Ovary (tissue), 9 donors: ENCODE results near the gene ASAP2. TPM values are rescaled to one million over a fixed set of nuclear protein-coding genes. Genes with fewer than 3 reads are reported as not detected.

Source experiments
- DNase-seq, 5 donors: peaks; one replicate each; pipeline ENCODE4 v3.0.0-alpha.2; 2019 to 2020
- H3K27ac ChIP-seq, 2 donors: fragments of 200-600 bp; one replicate each; pipeline versions ENCODE4 v1.5.1 to v1.8.0; 2019 to 2022
- H3K27me3 ChIP-seq: fragments of 200-600 bp; one replicate; pipeline ENCODE4 v1.8.0; 2022
- H3K36me3 ChIP-seq: fragments of 200-600 bp; sonication (generic); one replicate; pipeline ENCODE4 v1.5.1; 2019
- H3K4me1 ChIP-seq: one replicate; pipeline ENCODE4 v1.8.1; 2013; ENCODE audit warnings: mild to moderate bottlenecking, moderate library complexity; ENCODE audit not compliant: insufficient read depth
- H3K4me3 ChIP-seq: fragments of 200-600 bp; sonication (generic); one replicate; pipeline ENCODE4 v1.5.1; 2017
- H3K9me3 ChIP-seq, 2 donors: fragments of 200-600 bp in 1 of 2; sonication (generic) in 1 of 2; one replicate each; pipeline versions ENCODE4 v1.5.1 to v1.8.1; 2013 to 2019; ENCODE audit warnings: mild to moderate bottlenecking in 1 of 2, moderate library complexity in 1 of 2
- EP300 ChIP-seq: sonication (generic); formaldehyde crosslinking; IDR thresholded peaks from one replicate; pipeline ENCODE4 v1.6.1; 2017; ENCODE audit warnings: antibody characterized with exemption
- POLR2A ChIP-seq: fragments of 450-650 bp; IDR thresholded peaks from one replicate; pipeline ENCODE4 v1.6.1; 2017; ENCODE audit warnings: antibody characterized with exemption, mild to moderate bottlenecking, moderate library complexity
- WGBS, 3 donors: extraction: QIAGEN DNeasy Blood & Tissue Kit in 1 of 3; methylation state at CpG; one replicate each; pipeline versions ENCODE4 v1.1.5 to v1.1.7; 2013 to 2017; 5-methylcytosine and 5-hydroxymethylcytosine counted together
- intact Hi-C, 4 donors: fragments of 100-400 bp; cut with DNase I; formaldehyde crosslinking; loops; one replicate each; pipeline versions ENCODE4 v1.11.0 to v1.15.1; 2022 to 2023
- polyA plus RNA-seq, 2 donors: library from polyadenylated mRNA; stranded (reverse); fragments of 200-250 nt in 1 of 2; fragments of 350-450 nt in 1 of 2; fragmentation: Illumina TruSeq in 1 of 2; extraction: RNeasy Lipid Tissue Mini Kit (QIAGEN cat#74804) in 1 of 2; gene quantifications; one replicate each; pipeline ENCODE4 v1.2.3, GENCODE V29; 2013 to 2014
- total RNA-seq, 7 donors: library from RNA; depleted of rRNA in 2 of 7; stranded (reverse); fragments of >200 nt in 2 of 7; fragmentation: NEBNext Ultra II Directional in 3 of 7; extraction: Animal tissue kit (Norgen Biotek cat#: 25700) in 3 of 7; gene quantifications; one replicate each; pipeline versions ENCODE4 v1.1.0 to v1.2.4, GENCODE V29; 2016 to 2023
- TF ChIP-seq, protein P1 (sequence below), 3 donors: fragments of 450-650 bp in 2 of 3; fragments of 200-600 bp in 1 of 3; IDR thresholded peaks; one replicate each; pipeline versions ENCODE4 v1.5.1 to v1.8.0; 2016 to 2022; ENCODE audit warnings: antibody characterized with exemption in 3 of 3, mild to moderate bottlenecking in 1 of 3
- donor health status: DM: no; HTN: no; CAD: no; lungs with moderate emphysema.
- donor health status: DM: no; HTN: no; CAD: no.
- donor health status: Bipolar disorder and iron deficiency.
- donor health status: DM: yes; HTN: yes; CAD: no.
- donor health status: DM: no; HTN: no; CAD: no.
- donor health status: DM: yes; HTN: yes; CAD: no.

ASAP2 gene
- total and polyA plus RNA-seq, 9 donors = 10.3 to 22.7 (median 15.5) TPM

DNA sequence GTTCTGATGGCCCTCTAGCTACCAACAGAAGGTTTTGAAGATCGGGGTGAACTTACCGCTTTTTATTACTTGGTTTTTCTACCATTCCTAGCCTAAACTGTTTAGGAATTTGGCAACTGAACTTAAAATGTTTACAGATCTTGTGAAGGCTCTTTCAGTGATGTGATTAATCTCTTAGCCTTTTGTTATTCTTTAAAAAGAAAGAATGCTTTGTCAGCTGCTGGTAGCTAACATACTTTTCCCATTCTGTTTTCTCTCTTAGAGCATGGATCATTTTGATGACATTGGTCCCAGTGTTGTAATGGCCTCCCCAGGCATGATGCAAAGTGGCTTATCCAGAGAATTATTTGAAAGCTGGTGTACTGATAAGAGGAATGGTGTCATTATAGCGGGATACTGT is 234.9 kb downstream of the ASAP2 start:
- TF ChIP-seq, protein P1, sequence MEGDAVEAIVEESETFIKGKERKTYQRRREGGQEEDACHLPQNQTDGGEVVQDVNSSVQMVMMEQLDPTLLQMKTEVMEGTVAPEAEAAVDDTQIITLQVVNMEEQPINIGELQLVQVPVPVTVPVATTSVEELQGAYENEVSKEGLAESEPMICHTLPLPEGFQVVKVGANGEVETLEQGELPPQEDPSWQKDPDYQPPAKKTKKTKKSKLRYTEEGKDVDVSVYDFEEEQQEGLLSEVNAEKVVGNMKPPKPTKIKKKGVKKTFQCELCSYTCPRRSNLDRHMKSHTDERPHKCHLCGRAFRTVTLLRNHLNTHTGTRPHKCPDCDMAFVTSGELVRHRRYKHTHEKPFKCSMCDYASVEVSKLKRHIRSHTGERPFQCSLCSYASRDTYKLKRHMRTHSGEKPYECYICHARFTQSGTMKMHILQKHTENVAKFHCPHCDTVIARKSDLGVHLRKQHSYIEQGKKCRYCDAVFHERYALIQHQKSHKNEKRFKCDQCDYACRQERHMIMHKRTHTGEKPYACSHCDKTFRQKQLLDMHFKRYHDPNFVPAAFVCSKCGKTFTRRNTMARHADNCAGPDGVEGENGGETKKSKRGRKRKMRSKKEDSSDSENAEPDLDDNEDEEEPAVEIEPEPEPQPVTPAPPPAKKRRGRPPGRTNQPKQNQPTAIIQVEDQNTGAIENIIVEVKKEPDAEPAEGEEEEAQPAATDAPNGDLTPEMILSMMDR (IDR thresholded peaks at IDR 0.05) = no peak
- TF ChIP-seq POLR2A (no peak), EP300 (no peak)
- 9 to 44% (median 14%) methylated on average over 3 of the region's 3 CpGs for WGBS, 3 donors
- Histone ChIP-seq H3K36me3 (no peaks in the 10 kb centered on the region), H3K4me1 (no peaks in the 10 kb centered on the region), H3K27me3 (no peaks in the 10 kb centered on the region), H3K27ac (no peak overlapping the region), H3K9me3 (no peaks in the 10 kb centered on the region), H3K4me3 (no peak overlapping the region)
- intact Hi-C loops = no loop called here
- DNase-seq = no peak

DNA sequence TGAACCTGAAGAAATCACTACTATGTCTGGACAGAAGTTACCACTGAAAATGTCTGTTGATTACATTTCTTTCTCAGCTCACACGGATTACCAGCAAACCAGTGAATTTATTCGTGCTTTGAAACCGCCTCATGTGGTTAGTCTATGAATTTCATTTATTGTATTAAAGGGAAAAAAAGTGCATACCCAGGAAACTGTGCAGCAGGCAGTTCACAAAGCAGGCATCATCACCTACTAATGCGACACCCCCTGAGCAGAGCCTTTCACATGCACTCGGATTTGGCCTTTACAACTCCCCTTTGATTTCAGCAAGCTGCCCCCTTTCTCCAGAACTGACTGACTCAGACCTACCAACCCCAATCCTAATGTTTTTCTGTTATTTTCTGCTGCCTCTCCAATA is 236.9 kb downstream of the ASAP2 start:
- H3K27me3 ChIP-seq = no peaks in the 10 kb centered on the region
- no peaks in the 10 kb centered on the region for H3K4me1 ChIP-seq
- no peak overlapping the region for H3K27ac ChIP-seq
- 87 to 91% (median 89%) methylated on average over 5 of the region's 5 CpGs for WGBS, 3 donors
- no peak for DNase-seq
- TF ChIP-seq POLR2A (no peak), EP300 (no peak)
- TF ChIP-seq, protein P1 (IDR thresholded peaks at IDR 0.05) = no peak
- H3K4me3 ChIP-seq = no peak overlapping the region
- H3K36me3 ChIP-seq = no peaks in the 10 kb centered on the region
- H3K9me3 ChIP-seq = no peaks in the 10 kb centered on the region
- intact Hi-C loops = no loop called here

DNA sequence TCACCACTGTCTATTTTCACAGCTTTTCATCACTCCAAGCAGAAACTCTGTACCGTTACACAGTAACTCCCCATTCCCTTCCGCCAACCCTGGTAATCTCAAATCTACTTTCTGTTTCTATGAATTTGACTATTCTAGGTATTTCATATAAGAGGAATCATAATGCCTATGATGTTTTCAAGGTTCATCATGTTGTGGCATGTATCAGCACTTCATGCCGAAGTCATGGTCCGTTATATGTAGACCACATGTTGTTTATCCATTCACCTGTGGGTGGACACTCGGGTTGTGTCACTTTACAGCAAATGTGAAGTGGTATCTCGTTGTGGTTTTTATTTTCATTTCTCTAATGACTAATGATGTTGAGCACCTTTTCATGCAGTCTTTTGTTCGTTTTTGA is 238.5 kb downstream of the ASAP2 start:
- intact Hi-C loops = no loop called here
- H3K9me3 ChIP-seq = no peaks in the 10 kb centered on the region
- H3K27me3 ChIP-seq = no peaks in the 10 kb centered on the region
- 78 to 92% (median 89%) methylated on average over 7 of the region's 7 CpGs for WGBS, 3 donors
- H3K4me1 ChIP-seq = no peaks in the 10 kb centered on the region
- DNase-seq = no peak
- no peak overlapping the region for H3K27ac ChIP-seq
- H3K36me3 ChIP-seq = no peaks in the 10 kb centered on the region
- TF ChIP-seq POLR2A (no peak), EP300 (no peak)
- TF ChIP-seq, protein P1 (IDR thresholded peaks at IDR 0.05) = no peak
- H3K4me3 ChIP-seq = no peak overlapping the region

DNA sequence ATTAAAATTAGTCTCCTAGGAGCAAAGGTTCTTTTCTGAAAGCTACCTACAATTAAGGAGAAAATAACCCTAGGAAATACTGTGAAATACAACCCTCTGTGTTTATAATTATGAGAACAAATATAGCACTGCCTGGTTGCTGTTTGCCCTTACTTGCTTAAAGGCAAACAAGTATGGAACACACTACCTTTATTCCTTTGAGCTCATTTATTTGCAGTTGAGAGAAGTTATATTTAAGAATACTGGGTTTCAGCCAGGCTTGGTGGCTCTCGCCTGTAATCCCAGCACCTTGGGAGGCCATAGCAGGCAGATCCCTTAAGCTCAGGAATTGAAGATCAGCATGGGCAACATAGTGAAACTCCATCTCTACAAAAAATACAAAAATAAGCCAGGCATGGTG is 244.6 kb downstream of the ASAP2 start:
- WGBS, 3 donors = 97 to 100% (median 100%) methylated on average over 1 of the region's 1 CpG
- no peak for DNase-seq
- TF ChIP-seq EP300 (no peak), POLR2A (no peak)
- H3K27me3 ChIP-seq = no peaks in the 10 kb centered on the region
- H3K36me3 ChIP-seq = no peaks in the 10 kb centered on the region
- H3K4me1 ChIP-seq = no peaks in the 10 kb centered on the region
- no peak overlapping the region for H3K27ac ChIP-seq
- H3K9me3 ChIP-seq = no peaks in the 10 kb centered on the region
- intact Hi-C loops = no loop called here
- H3K4me3 ChIP-seq = no peak overlapping the region

Other genes starting within 250 kb of the ASAP2 start
- gene MBOAT2, start 203.1 kb upstream of the ASAP2 start, total RNA-seq = 10 to 100 TPM in 6 of 7 donors, 1 to 10 TPM in 1; 8.4 to 51.0 (median 27.4) TPM
- gene MBOAT2, start 203.1 kb upstream of the ASAP2 start, polyA plus RNA-seq = 10 to 100 TPM in 1 of 2 donors, 1 to 10 TPM in 1; 9.0 to 18.6 TPM
- gene ITGB1BP1, start 216.7 kb downstream of the ASAP2 start, total RNA-seq = 10 to 100 TPM; 14.5 to 82.2 (median 64.5) TPM
- gene ITGB1BP1, start 216.7 kb downstream of the ASAP2 start, polyA plus RNA-seq = 10 to 100 TPM; 54.4 to 81.9 TPM
- gene CPSF3, start 216.8 kb downstream of the ASAP2 start, total RNA-seq = 10 to 100 TPM; 14.8 to 24.6 (median 19.8) TPM
- gene CPSF3, start 216.8 kb downstream of the ASAP2 start, polyA plus RNA-seq = 10 to 100 TPM; 11.8 to 25.0 TPM